H9 (cell line): ENCODE results near the gene DDX1. TPM values are rescaled to one million over a fixed set of nuclear protein-coding genes. Genes with fewer than 3 reads are reported as not detected.

Source experiments
- DNase-seq: peaks from one replicate; pipeline ENCODE4 v3.0.0-alpha.2; 2017
- H2AFZ ChIP-seq: one replicate; pipeline ENCODE4 v1.6.1; 2013; ENCODE audit warnings: mild to moderate bottlenecking, low read length, control low read depth, moderate library complexity
- H2AK5ac ChIP-seq: 2 replicates; pipeline ENCODE4 v1.6.1; 2013; ENCODE audit warnings: low read length, control low read depth, mixed read lengths; ENCODE audit not compliant: insufficient read length
- H2BK120ac ChIP-seq: one replicate; pipeline ENCODE4 v1.6.1; 2013; ENCODE audit warnings: low read depth, mild to moderate bottlenecking, low read length, control low read depth, inconsistent platforms; ENCODE audit not compliant: poor library complexity, severe bottlenecking
- H2BK12ac ChIP-seq: 2 replicates; pipeline ENCODE4 v1.6.1; 2013; ENCODE audit warnings: low read length, control low read depth, mixed read lengths, low read depth; ENCODE audit not compliant: insufficient read length
- H2BK15ac ChIP-seq: 2 replicates; pipeline ENCODE4 v1.6.1; 2013; ENCODE audit warnings: low read depth, low read length, control low read depth
- H2BK20ac ChIP-seq: one replicate; pipeline ENCODE4 v1.6.1; 2013; ENCODE audit warnings: low read depth, mild to moderate bottlenecking, low read length, control low read depth, inconsistent platforms; ENCODE audit not compliant: poor library complexity, severe bottlenecking
- H2BK5ac ChIP-seq: 2 replicates; pipeline ENCODE4 v1.6.1; 2013; ENCODE audit warnings: low read length, control low read depth, mixed read lengths; ENCODE audit not compliant: insufficient read length
- H3K14ac ChIP-seq: 2 replicates; pipeline ENCODE4 v1.6.1; 2013; ENCODE audit warnings: low read length, control low read depth; ENCODE audit not compliant: insufficient read depth
- H3K18ac ChIP-seq: 2 replicates; pipeline ENCODE4 v1.6.1; 2013; ENCODE audit warnings: low read depth, mild to moderate bottlenecking, mixed read lengths, low read length, control low read depth; ENCODE audit not compliant: insufficient read length
- H3K23ac ChIP-seq: 2 replicates; pipeline ENCODE4 v1.6.1; 2013; ENCODE audit warnings: low read length, control low read depth, mixed read lengths, low read depth; ENCODE audit not compliant: insufficient read length
- H3K23me2 ChIP-seq: 2 replicates; pipeline ENCODE4 v1.6.1; 2013; ENCODE audit warnings: low read depth, mild to moderate bottlenecking, mixed read lengths, low read length, control low read depth; ENCODE audit not compliant: insufficient read length, poor library complexity, severe bottlenecking
- H3K27ac ChIP-seq: 2 replicates; pipeline ENCODE4 v1.5.1; 2013; ENCODE audit warnings: low read length, control low read depth, mixed read lengths, low read depth; ENCODE audit not compliant: insufficient read length
- H3K27me3 ChIP-seq: 2 replicates; pipeline ENCODE4 v1.6.1; 2013; ENCODE audit warnings: low read length, control low read depth, inconsistent platforms; ENCODE audit not compliant: insufficient read depth
- H3K4ac ChIP-seq: 2 replicates; pipeline ENCODE4 v1.6.1; 2013; ENCODE audit warnings: low read depth, mild to moderate bottlenecking, control low read depth, inconsistent platforms, low read length, moderate library complexity
- H3K4me1 ChIP-seq: 2 replicates; pipeline ENCODE4 v1.6.1; 2013; ENCODE audit warnings: low read length, control low read depth, inconsistent platforms; ENCODE audit not compliant: insufficient read depth
- H3K4me2 ChIP-seq: 2 replicates; pipeline ENCODE4 v1.6.1; 2013; ENCODE audit warnings: low read length, control low read depth, mixed read lengths; ENCODE audit not compliant: insufficient read length, insufficient read depth
- H3K56ac ChIP-seq: 2 replicates; pipeline ENCODE4 v1.6.1; 2013; ENCODE audit warnings: low read depth, mild to moderate bottlenecking, mixed read lengths, low read length, control low read depth; ENCODE audit not compliant: insufficient read length
- H3K79me1 ChIP-seq: 2 replicates; pipeline ENCODE4 v1.6.1; 2013; ENCODE audit warnings: low read depth, mild to moderate bottlenecking, moderate library complexity, low read length, control low read depth, inconsistent platforms; ENCODE audit not compliant: insufficient read depth, poor library complexity, severe bottlenecking
- H3K79me2 ChIP-seq: 2 replicates; pipeline ENCODE4 v1.6.1; 2013; ENCODE audit warnings: low read length, control low read depth, inconsistent platforms; ENCODE audit not compliant: insufficient read depth
- H3K9ac ChIP-seq: 2 replicates; pipeline ENCODE4 v1.6.1; 2013; ENCODE audit warnings: low read length, control low read depth, mixed read lengths; ENCODE audit not compliant: insufficient read length; ENCODE audit errors: extremely low read depth
- H3K9me3 ChIP-seq: one replicate; pipeline ENCODE4 v1.6.1; 2013; ENCODE audit warnings: low read depth, low read length, inconsistent platforms; ENCODE audit not compliant: control insufficient read depth
- H3T11ph ChIP-seq: one replicate; pipeline ENCODE4 v1.6.1; 2013; ENCODE audit warnings: mild to moderate bottlenecking, low read length, control low read depth, inconsistent platforms
- H4K20me1 ChIP-seq: one replicate; pipeline ENCODE4 v1.6.1; 2013; ENCODE audit not compliant: control insufficient read depth, insufficient read length, insufficient read depth
- H4K5ac ChIP-seq: 2 replicates; pipeline ENCODE4 v1.6.1; 2013; ENCODE audit warnings: low read depth, mild to moderate bottlenecking, mixed read lengths, low read length, control low read depth; ENCODE audit not compliant: insufficient read length
- H4K8ac ChIP-seq: replicated peaks from 2 replicates; pipeline ENCODE4 v1.6.1; 2013; ENCODE audit warnings: low read length, control low read depth, mixed read lengths, low read depth; ENCODE audit not compliant: insufficient read length
- H4K91ac ChIP-seq: 2 replicates; pipeline ENCODE4 v1.6.1; 2013; ENCODE audit warnings: low read depth, mild to moderate bottlenecking, moderate library complexity, mixed read lengths, low read length, control low read depth; ENCODE audit not compliant: insufficient read length
- H3K27ac Mint-ChIP-seq, 3 experiments: 2 replicates in 2 of 3; 3 replicates in 1 of 3; pipeline ENCODE4 v1.8.0; 2020 to 2021; ENCODE audit warnings: mixed read lengths in 3 of 3, mild to moderate bottlenecking in 1 of 3, moderate library complexity in 1 of 3
- H3K27me3 Mint-ChIP-seq: 2 replicates; pipeline ENCODE4 v1.8.0; 2021; ENCODE audit warnings: low read depth, mild to moderate bottlenecking, moderate library complexity, mixed read lengths
- H3K36me3 Mint-ChIP-seq, 3 experiments: 2 replicates in 2 of 3; 3 replicates in 1 of 3; pipeline ENCODE4 v1.8.0; 2020 to 2021; ENCODE audit warnings: low read depth in 3 of 3, mixed read lengths in 3 of 3; ENCODE audit not compliant: insufficient read depth in 1 of 3
- H3K4me1 Mint-ChIP-seq, 2 experiments: 2 replicates each; pipeline ENCODE4 v1.8.0; 2020; ENCODE audit warnings: mixed read lengths in 2 of 2
- H3K4me3 Mint-ChIP-seq, 2 experiments: 2 replicates in 1 of 2; 3 replicates in 1 of 2; pipeline ENCODE4 v1.8.0; 2020 to 2021; ENCODE audit warnings: mild to moderate bottlenecking in 2 of 2, mixed read lengths in 2 of 2, moderate library complexity in 1 of 2
- H3K9me3 Mint-ChIP-seq, 2 experiments: 2 replicates in 1 of 2; 3 replicates in 1 of 2; pipeline ENCODE4 v1.8.0; 2020; ENCODE audit warnings: mild to moderate bottlenecking in 2 of 2, mixed read lengths in 2 of 2, moderate library complexity in 1 of 2
- WGBS: extraction: QIAGEN DNeasy Blood & Tissue Kit; methylation state at CpG from one replicate; pipeline ENCODE4 v1.1.7; 2013; ENCODE audit warnings: missing lambda C conversion rate, low lambda C conversion rate, mixed read lengths; ENCODE audit not compliant: insufficient read length; ENCODE audit errors: extremely low coverage; 5-methylcytosine and 5-hydroxymethylcytosine counted together
- total RNA-seq: library from RNA; stranded (reverse); gene quantifications from 2 replicates; pipeline ENCODE4 v1.2.1, GENCODE V29; 2021
- TF ChIP-seq, protein P1 (sequence below): fragments of 200-600 bp; sonication (generic); conservative IDR thresholded peaks from 3 replicates; pipeline ENCODE4 v1.8.0; 2021; ENCODE audit warnings: antibody characterized with exemption, mild to moderate bottlenecking

DDX1 gene
- total RNA-seq, 1 experiment from 2014 or later, result 120 TPM

DNA sequence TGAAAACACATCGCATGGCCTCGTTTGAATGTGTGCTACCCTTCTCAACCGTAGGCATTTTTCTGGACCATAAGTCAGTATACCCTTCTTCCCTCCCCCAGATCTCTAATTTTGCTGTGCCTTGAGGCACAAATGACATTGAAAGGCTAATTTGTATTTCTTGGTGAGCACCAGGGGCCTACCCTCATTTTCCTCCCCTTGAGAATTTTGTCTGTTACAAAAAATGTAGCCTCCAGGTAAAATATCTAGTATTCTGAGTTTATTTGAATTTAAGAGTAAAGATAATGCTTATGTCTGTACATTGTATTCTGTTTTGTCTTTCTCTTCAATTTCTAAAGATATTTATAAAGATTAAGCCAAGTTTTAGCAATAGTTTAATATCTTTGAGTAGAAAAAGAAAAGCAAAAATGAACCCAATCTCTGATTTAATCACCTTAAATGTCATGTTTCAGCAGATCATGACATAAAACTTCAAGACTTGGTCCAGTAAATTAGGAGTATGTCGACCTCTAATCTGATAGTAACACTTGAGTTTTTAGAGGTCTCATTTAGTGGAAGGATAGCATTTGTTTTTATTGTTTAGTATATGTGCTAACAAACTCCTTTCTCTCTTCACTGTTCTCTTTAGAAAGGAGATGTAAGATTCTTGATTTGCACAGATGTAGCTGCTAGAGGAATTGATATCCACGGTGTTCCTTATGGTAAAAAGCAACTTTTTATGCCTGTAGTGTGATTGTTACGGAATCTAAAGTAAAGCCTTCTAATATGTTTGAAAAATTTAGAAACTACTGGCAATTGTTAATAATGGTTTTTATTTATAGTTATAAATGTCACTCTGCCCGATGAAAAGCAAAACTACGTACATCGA lies 36.4 kb downstream of the DDX1 start:
- H2AFZ ChIP-seq, result no peak overlapping the region
- no peak overlapping the region for H2BK15ac ChIP-seq
- no peaks in the 10 kb centered on the region for H3K27me3 ChIP-seq
- H3T11ph ChIP-seq, result no peak overlapping the region
- Mint-ChIP-seq H3K4me1 (no peaks in the 10 kb centered on the region), H3K9me3 (no peaks in the 10 kb centered on the region), H3K36me3 (peaks cover 38 to 80% (median 74%) of the 10 kb centered on the region in 3 experiments; a peak in 6 of 7 replicates), H3K27me3 (no peaks in the 10 kb centered on the region), H3K4me3 (no peak overlapping the region), H3K27ac (no peak overlapping the region)
- H2BK120ac ChIP-seq, result no peak overlapping the region
- TF ChIP-seq, protein P1, sequence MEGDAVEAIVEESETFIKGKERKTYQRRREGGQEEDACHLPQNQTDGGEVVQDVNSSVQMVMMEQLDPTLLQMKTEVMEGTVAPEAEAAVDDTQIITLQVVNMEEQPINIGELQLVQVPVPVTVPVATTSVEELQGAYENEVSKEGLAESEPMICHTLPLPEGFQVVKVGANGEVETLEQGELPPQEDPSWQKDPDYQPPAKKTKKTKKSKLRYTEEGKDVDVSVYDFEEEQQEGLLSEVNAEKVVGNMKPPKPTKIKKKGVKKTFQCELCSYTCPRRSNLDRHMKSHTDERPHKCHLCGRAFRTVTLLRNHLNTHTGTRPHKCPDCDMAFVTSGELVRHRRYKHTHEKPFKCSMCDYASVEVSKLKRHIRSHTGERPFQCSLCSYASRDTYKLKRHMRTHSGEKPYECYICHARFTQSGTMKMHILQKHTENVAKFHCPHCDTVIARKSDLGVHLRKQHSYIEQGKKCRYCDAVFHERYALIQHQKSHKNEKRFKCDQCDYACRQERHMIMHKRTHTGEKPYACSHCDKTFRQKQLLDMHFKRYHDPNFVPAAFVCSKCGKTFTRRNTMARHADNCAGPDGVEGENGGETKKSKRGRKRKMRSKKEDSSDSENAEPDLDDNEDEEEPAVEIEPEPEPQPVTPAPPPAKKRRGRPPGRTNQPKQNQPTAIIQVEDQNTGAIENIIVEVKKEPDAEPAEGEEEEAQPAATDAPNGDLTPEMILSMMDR, result no peak
- no peaks in the 10 kb centered on the region for H3K79me1 ChIP-seq
- H3K18ac ChIP-seq, result no peak overlapping the region
- no peak overlapping the region for H4K8ac ChIP-seq
- H3K79me2 ChIP-seq, result no peaks in the 10 kb centered on the region
- no peaks in the 10 kb centered on the region for H3K23me2 ChIP-seq
- no peak overlapping the region for H3K9ac ChIP-seq
- no peak overlapping the region for H2BK5ac ChIP-seq
- H4K20me1 ChIP-seq, result no peaks in the 10 kb centered on the region
- H2BK12ac ChIP-seq, result no peak overlapping the region
- no peak overlapping the region for H2AK5ac ChIP-seq
- H2BK20ac ChIP-seq, result no peak overlapping the region
- H3K9me3 ChIP-seq, result no peaks in the 10 kb centered on the region
- H3K27ac ChIP-seq, result no peak overlapping the region
- WGBS, result no CpG with 5 or more reads among the region's 9 CpGs
- no peak overlapping the region for H3K56ac ChIP-seq
- H3K14ac ChIP-seq, result no peak overlapping the region
- H4K5ac ChIP-seq, result no peak overlapping the region
- DNase-seq, result no peak
- no peaks in the 10 kb centered on the region for H3K4me1 ChIP-seq
- H3K4me2 ChIP-seq, result no peak overlapping the region
- no peak overlapping the region for H3K23ac ChIP-seq
- no peak overlapping the region for H4K91ac ChIP-seq
- H3K4ac ChIP-seq, result no peak overlapping the region
